ENCODE data around the gene TCF4. TPM values are rescaled to one million over a fixed set of nuclear protein-coding genes. Genes with fewer than 3 reads are reported as not detected.

Gene TCF4
- total and polyA plus RNA-seq, 2 of the 13 experiments (the other 11 are each of a cell fraction or from before 2014, with no cell fraction given): not detected

- TF ChIP-seq GABPB1 (CRISPR knock-in tag; IDR thresholded peaks at IDR 0.05): no peak
- no peak for TF ChIP-seq TBX2 (CRISPR knock-in tag; IDR thresholded peaks at IDR 0.05; ENCODE audit: borderline replicate concordance)
These were observed 360.2 kb downstream of the TCF4 start (continued) for GRCh38 chr18:55227771-55228170.

DNA sequence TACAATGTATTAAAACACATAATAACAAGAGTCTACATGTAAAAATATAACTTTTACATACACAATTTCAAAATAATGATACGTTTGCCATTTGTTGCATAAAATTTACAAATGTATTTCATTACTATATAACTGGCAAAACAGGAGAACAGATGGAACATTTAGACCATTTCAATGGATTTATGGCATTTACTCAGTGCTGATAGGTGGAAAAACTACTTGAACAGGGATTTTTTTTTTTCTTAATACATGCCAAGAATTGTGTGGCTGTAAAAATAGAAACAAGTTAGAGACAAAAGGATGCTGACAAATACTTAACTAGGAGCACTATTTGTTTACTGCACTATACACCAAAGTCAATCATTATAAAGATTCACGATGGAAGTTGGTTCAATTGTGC, 361.9 kb downstream of the TCF4 start:
- Histone ChIP-seq H3K27me3 (ENCODE audit: control insufficient read depth in 1 of 2, insufficient read depth in 2 of 2, low read length in 2 of 2) (0 out of 5 replicates have a peak, but pooled peaks cover 0 to 4% of the 10 kb centered on the region in 2 experiments), H3K4me1 (ENCODE audit: insufficient read depth, low read length) (no peaks in the 10 kb centered on the region), H3K9me3 (ENCODE audit: low read length) (no peaks in the 10 kb centered on the region), H3K36me3 (replicated peaks in 1 of 2; ENCODE audit: control insufficient read depth in 1 of 2, insufficient read depth in 2 of 2, low read length in 2 of 2) (no peaks in the 10 kb centered on the region), H3K4me3 (replicated peaks in 1 of 3; ENCODE audit: insufficient read depth in 1 of 3, low read depth in 2 of 3, low read length in 3 of 3) (no peak overlapping the region), H3K27ac (ENCODE audit: extremely low read length, insufficient read depth, low read length) (no peak overlapping the region), H2AFZ (ENCODE audit: low read length) (no peak overlapping the region), H3K9ac (ENCODE audit: insufficient read depth, low read depth, low read length) (no peak overlapping the region), H4K20me1 (ENCODE audit: insufficient read depth, low read length) (no peaks in the 10 kb centered on the region), H3K4me2 (ENCODE audit: low read depth, low read length) (no peak overlapping the region), H3K79me2 (ENCODE audit: insufficient read depth, low read length) (no peaks in the 10 kb centered on the region)
- in situ Hi-C loops (cut with HindIII; ENCODE audit: extremely low pct_ligation_motif_present, low pct_unique_long_range_greater_than_20kb): no loop called here
- FAIRE-seq (no peak), DNase-seq (ENCODE audit: low spot score) (no peak), ATAC-seq (no peak)
- intact Hi-C loops (cut with micrococcal nuclease; ENCODE audit: unreplicated experiment): no loop called here
- TF ChIP-seq, protein P1, sequence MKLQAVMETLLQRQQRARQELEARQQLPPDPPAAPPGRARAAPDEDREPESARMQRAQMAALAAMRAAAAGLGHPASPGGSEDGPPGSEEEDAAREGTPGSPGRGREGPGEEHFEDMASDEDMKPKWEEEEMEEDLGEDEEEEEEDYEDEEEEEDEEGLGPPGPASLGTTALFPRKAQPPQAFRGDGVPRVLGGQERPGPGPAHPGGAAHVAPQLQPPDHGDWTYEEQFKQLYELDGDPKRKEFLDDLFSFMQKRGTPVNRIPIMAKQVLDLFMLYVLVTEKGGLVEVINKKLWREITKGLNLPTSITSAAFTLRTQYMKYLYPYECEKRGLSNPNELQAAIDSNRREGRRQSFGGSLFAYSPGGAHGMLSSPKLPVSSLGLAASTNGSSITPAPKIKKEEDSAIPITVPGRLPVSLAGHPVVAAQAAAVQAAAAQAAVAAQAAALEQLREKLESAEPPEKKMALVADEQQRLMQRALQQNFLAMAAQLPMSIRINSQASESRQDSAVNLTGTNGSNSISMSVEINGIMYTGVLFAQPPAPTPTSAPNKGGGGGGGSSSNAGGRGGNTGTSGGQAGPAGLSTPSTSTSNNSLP (IDR thresholded peaks at IDR 0.05; ENCODE audit: low read depth, low read length): no peak
- no peak for TF ChIP-seq CREM (IDR thresholded peaks at IDR 0.05)
- TF ChIP-seq CREM (CRISPR knock-in tag; IDR thresholded peaks at IDR 0.05): no peak
- no peak for TF ChIP-seq ETV5 (CRISPR knock-in tag; IDR thresholded peaks at IDR 0.05; ENCODE audit: borderline replicate concordance)
- no peak for TF ChIP-seq ZFP62 (CRISPR knock-in tag; IDR thresholded peaks at IDR 0.05)
- no peak for TF ChIP-seq ATF3 (CRISPR knock-in tag; IDR thresholded peaks at IDR 0.05)
- no peak for TF ChIP-seq ZNF121 (CRISPR knock-in tag; IDR thresholded peaks at IDR 0.05)
- TF ChIP-seq ZNF3 (CRISPR knock-in tag; IDR thresholded peaks at IDR 0.05): no peak
- no peak for TF ChIP-seq ZBTB10 (CRISPR knock-in tag; IDR thresholded peaks at IDR 0.05; ENCODE audit: borderline replicate concordance)
- no peak for TF ChIP-seq ADNP (CRISPR knock-in tag; IDR thresholded peaks at IDR 0.05)
- TF ChIP-seq ZNF143 (CRISPR knock-in tag; IDR thresholded peaks at IDR 0.05): no peak
- TF ChIP-seq BORCS8-MEF2B (CRISPR knock-in tag; IDR thresholded peaks at IDR 0.05): no peak
- no peak for TF ChIP-seq HOXA9 (CRISPR knock-in tag; IDR thresholded peaks at IDR 0.05; ENCODE audit: borderline replicate concordance)
- no peak for TF ChIP-seq CCDC6 (CRISPR knock-in tag; IDR thresholded peaks at IDR 0.05)
- no peak for TF ChIP-seq ZNF205 (CRISPR knock-in tag; IDR thresholded peaks at IDR 0.05)
- no peak for TF ChIP-seq MAFF (IDR thresholded peaks at IDR 0.05; ENCODE audit: low read depth, low read length)
- no peak for TF ChIP-seq MXD4 (CRISPR knock-in tag; IDR thresholded peaks at IDR 0.05)
- TF ChIP-seq PAX8 (CRISPR knock-in tag; IDR thresholded peaks at IDR 0.05; ENCODE audit: borderline replicate concordance): no peak
- TF ChIP-seq FOXJ3 (CRISPR knock-in tag; IDR thresholded peaks at IDR 0.05; ENCODE audit: borderline replicate concordance): no peak
- TF ChIP-seq, protein P2, sequence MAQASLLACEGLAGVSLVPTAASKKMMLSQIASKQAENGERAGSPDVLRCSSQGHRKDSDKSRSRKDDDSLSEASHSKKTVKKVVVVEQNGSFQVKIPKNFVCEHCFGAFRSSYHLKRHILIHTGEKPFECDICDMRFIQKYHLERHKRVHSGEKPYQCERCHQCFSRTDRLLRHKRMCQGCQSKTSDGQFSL (CRISPR knock-in tag; IDR thresholded peaks at IDR 0.05): no peak
- ChIA-PET CTCF (ENCODE audit: low intra/inter-chr PET ratio, low total read pairs) (no interaction called here), POLR2A (no interaction called here)
- WGBS (ENCODE audit: low lambda C conversion rate): 2% methylated on average over 2 of the region's 2 CpGs
- BruUV-seq (replicated peaks): no TSS peak

Measured in HepG2 (cell line).